ENCODE measurements around the gene GPC3.
A peak's percentile ranks its signal among the peaks of the same experiment; 100 is the strongest.
"Not testable (repeated sequence)": the region's sequence is repeated elsewhere in the genome, so short reads cannot be mapped to it uniquely, and the experiment has no call there.

GPC3 gene

GRCh38 chrX:133926809-133927208 lies 58.6 kb downstream of the GPC3 start:
- DNase-seq (ENCODE audit: low read depth): no peak

DNA sequence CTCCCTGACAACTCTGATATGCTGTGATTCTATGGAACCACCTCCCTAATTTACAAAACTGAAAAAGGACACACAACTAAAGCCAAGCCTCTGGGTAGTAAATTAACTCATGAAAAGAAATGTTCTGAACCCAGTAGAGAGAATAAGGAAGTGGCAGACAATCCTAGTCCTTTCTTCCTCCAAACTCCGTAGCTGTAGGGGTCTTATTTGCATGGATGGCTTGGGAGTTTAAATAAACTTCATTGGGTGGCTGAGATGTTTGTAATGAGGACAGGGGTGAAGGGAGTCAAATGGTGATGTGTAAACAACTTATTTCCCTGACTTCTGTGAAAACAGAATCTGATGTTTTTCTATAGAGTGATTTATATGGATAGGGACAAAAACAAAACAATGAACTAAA lies 59.3 kb downstream of the GPC3 start:
- no peak for DNase-seq (ENCODE audit: low read depth)

DNA sequence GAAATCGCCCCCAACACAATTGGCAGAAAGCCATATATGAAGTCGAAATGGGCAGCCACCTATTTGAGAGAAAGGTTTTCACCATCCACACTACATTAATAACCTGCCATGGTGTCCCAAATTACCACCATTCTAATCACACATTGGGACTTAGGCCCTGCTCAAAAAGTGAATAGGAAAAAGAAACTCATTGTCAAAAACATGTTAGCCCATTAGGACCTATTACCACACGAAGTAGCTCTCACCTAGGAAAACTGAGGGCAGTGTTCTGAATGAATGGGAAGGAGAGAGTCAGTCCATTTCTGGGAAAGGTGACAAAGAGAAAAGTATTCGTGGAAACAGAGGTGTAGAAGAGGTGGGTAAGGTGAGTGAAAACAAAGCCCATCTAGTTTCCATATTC lies 60.8 kb downstream of the GPC3 start:
- DNase-seq (ENCODE audit: low read depth): no peak

DNA sequence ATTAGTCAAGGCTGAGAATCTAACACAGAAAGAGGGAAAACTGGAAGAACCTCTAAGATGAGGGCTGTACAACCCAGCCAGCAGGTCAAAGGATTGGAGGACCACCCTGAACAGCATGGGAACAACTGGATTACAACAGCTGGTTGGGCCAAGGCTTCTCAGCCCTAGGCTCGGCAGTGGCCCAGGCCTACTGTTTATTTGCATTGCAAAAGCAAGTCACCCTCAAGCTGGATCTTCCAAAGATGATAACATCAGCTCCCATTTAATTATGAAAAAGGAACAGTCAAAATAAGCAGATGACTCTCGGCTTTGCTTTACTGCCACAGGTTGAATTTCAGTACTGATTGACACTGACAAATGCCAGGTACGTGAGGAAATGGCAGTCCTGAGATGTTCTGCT lies 61.8 kb downstream of the GPC3 start:
- DNase-seq (ENCODE audit: low read depth): no peak

GRCh38 chrX:133923113-133923512 lies 62.3 kb downstream of the GPC3 start:
- DNase-seq (ENCODE audit: low read depth): peak; percentile 11

DNA sequence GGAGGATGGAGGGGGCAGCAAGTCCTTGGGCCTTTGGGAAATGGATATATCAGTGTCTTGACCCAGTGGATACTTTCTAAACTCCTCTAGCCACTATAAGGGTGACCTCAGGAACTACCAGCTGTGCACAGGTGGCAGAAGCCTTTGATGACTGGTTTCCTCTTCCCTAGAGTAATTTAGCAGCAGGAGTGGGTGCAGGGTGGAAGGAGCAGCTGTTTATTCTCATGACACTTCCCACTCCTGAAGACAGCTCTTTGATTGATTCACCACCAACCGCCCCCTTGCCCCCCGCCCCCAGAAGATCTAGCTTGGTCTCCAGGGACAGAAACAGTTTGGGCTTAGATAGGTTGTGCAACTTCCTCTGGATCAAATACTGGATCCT lies 63.0 kb downstream of the GPC3 start:
- no peak for DNase-seq (ENCODE audit: low read depth)

DNA sequence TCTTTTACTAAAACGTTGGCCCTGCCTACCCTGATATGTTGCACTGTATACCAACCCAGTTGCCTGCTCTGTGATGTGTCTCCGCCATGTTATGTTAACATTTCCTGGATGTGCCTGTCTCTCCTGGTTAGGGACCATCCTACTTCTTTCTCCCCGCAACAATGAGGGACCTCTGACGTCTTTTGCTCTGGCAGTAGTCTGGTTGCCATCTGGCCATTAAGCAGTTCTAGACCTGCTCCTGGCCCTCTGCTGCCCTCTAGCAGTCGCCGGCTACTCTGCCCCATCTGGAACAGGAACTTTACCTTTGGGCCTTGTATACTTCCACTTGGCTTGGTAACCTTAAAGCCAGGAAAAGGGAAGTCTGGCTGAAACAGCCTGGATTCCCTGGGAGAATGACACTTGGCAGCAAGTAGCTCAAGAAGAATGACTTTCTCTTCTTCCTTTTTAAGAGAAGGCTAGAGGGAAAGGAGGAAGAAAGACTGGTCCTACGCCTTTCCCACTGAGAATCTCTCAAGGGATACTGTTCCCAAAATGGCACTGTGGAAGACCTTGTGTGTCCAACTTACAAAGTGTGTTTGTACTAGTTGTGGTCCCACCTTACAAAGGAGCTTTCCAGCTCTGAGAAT lies 63.5 kb downstream of the GPC3 start:
- peak; percentile 31 for DNase-seq (ENCODE audit: low read depth)

DNA sequence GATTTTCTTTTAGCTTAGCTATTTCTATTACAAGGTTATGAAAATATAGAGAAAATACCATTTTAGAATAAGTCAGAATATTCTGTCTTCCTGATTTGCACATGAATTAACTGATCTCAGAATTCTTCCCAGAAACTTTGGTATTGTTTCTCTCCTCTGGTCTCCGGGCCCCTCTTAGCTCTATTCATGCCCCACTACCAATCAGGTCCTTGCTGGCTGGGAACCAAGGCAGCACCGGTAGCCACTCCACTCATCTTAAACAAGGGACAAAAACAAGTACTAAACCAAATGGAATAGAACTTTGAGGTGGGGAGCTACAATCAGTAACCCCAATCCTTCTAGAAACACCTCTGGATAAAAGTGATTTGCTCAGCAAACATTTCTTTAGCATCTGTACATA lies 64.3 kb downstream of the GPC3 start:
- no peak for DNase-seq (ENCODE audit: low read depth)

GRCh38 chrX:133918361-133918771 lies 67.0 kb downstream of the GPC3 start:
- no peak for DNase-seq (ENCODE audit: low read depth)

- DNase-seq (ENCODE audit: low read depth): no peak
Measured at GRCh38 chrX:133916984-133917722, 68.2 kb downstream of the GPC3 start.

GRCh38 chrX:133913658-133914388 lies 71.6 kb downstream of the GPC3 start:
- DNase-seq (ENCODE audit: low read depth): no peak

DNA sequence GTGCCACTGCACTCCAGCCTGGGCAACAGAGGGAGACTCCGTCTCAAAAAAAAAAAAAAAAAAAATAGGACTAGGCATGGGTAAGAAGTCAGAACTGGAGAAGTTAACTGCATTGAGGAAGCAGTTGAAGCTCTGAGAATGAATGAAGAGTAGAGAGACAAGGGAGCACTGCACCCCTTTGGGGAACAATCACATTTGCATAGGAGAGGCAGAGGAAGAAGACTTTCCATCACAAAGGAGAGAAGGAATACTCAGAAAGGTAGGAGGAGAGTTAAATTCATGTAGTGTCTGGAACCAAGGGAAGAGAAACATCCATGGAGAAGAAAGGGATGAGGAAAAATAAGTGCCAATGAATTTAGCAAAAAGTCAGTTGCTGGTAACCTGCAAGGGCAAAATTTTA lies 72.4 kb downstream of the GPC3 start:
- no peak for DNase-seq (ENCODE audit: low read depth)

- DNase-seq (ENCODE audit: low read depth): no peak
Measured at GRCh38 chrX:133911825-133912495, 73.4 kb downstream of the GPC3 start.

DNA sequence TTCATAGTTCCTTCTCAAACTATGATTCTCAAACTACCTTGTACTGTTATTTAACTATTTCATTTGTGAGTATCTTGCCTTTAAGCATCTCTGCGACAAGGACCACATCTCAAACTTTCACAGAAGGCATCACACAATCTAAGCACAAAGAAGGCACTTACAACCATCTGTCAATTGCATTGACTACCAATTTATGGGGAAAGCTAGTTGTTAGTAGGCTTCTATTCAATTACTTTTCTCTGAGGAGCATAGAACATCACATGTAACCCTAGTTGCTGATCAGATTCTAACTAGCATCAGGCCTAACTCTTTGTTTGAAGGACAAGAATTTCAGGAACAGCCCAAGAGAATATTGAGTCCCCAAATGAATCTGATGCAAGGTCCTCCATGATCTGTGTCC lies 74.9 kb downstream of the GPC3 start:
- DNase-seq (ENCODE audit: low read depth): no peak

- no peak for DNase-seq (ENCODE audit: low read depth)
Measured at GRCh38 chrX:133909888-133910287, 75.5 kb downstream of the GPC3 start.

DNA sequence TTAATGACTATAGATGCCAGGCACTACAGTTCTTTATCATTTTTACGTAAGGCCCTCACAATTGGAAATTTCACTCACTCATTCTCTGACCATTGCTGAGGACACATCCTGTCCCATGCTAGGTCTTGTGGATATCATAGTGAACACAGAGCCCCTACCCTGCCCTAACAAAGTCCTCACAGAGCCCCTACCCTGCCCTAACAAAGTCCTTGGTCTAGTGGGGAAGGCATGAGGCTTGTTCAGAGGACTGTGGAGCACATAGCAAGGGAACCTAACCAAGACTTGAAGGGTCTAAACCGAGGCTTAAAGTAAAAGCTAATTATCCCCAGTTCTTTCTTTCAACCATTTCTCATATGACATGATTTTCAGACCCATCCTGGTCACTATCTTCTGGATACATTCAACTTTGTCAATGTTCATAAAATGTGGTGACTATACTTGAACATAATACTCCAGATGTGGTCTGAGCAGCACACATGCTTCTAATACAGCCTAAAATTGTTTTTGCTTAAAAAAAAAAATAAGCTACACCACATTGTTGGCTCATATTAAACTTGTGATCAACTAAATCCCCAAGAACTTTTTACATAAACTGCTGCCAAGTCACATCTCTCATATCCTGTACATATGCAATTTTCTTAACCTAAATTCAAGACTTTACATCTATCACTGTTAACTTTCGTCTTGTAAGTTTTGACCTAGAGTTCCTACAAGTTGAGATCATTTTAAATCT lies 77.0 kb downstream of the GPC3 start:
- no peak for DNase-seq (ENCODE audit: low read depth)

DNA sequence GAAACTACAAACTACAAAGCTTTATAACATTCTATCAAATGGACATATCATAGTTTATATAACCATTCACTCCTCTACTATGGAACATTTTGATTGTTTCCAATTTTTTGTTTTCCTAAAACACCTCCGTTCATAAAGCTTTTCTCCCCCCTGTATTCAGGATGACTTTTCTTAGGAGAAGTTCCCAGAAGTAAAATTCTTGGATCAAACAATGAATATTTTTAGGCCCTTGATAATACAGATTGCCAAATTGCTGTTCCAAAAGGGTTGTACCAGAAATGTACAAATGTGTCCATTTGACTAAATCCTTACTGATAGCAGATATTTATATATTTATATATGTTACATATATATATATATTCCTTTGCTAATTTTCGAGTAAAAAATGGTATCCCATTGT lies 77.8 kb downstream of the GPC3 start:
- no peak for DNase-seq (ENCODE audit: low read depth)

- DNase-seq (ENCODE audit: low read depth): no peak
Measured at GRCh38 chrX:133905305-133905704, 80.1 kb downstream of the GPC3 start.

DNA sequence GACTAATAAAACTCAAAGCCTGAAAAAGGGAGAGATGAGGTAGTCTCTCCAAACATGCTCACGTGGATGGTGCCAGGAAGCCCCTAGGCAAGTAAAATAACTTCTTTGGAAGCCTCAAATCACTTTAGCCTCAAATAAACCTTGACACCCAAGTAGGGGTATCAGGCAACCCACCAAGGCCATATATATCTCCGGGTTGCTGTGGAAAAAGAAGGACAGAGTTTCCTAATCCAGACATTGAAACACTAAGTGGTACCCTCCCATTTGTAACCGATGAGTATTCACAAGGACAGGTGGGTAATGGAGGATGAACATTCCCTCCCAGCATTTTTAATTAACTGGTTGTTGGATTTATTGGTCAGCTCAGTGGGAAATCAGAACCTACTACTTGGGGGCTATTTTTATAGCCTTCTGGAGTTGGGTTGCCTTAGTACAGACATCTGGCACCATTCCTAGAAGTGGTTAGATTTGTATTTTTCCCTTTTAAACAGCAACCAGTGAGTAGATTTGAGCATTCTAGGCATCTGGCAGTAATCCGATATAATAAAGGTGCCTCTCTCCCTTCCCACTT lies 87.7 kb downstream of the GPC3 start:
- DNase-seq (ENCODE audit: low read depth): no peak

DNA sequence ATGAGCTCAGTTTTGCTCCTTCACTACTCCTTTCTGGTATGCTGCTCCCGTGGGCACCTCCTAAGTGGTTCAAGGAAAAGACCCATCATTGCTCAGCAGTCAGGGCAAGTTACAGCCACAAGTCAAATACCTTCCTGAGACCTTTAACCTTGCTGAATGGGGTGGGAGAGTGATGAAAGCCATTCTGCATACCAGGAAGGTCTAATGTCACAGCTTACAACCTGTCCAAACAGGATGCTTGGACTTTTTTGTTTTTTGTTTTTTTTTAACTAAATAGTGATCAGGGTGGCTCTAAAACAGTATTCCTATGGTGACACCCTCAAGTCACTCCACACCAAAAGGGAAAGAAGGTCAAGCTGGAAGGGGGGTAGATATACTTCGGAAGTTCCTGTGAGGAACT lies 93.1 kb downstream of the GPC3 start:
- DNase-seq (ENCODE audit: low read depth): no peak

- no peak for DNase-seq (ENCODE audit: low read depth)
Measured at GRCh38 chrX:133888984-133889383, 96.4 kb downstream of the GPC3 start.

- not testable (repeated sequence) for DNase-seq (ENCODE audit: low read depth)
Measured at GRCh38 chrX:133888084-133888483, 97.3 kb downstream of the GPC3 start.
